ENCODE measurements around the gene ATRIP. TPM values are rescaled to one million over a fixed set of nuclear protein-coding genes. Genes with fewer than 3 reads are reported as not detected.

The ATRIP gene
- total RNA-seq, 3 donors from 2014 or later: 8.2 to 8.6 (median 8.2) TPM

- TF ChIP-seq CTCF (IDR thresholded peaks at IDR 0.05) (no peak), POLR2AphosphoS5 (IDR thresholded peaks at IDR 0.05) (no peak), POLR2A (IDR thresholded peaks at IDR 0.05) (no peak)
- no peaks in the 10 kb centered on the region for H3K36me3 ChIP-seq
- intact Hi-C loops (cut with DNase I; ENCODE audit: low total_unique reads): no loop called here
- peak; percentile 27 to 45 for DNase-seq (ENCODE audit: low spot score in 2 of 2)
- H3K9me3 ChIP-seq: no peaks in the 10 kb centered on the region
- H3K27ac ChIP-seq: peak overlapping the region; percentile 90 to 93
- H3K4me3 ChIP-seq: no peak overlapping the region
- H3K27me3 ChIP-seq: no peaks in the 10 kb centered on the region
- peaks cover 4 to 17% of the 10 kb centered on the region in 2 donors for H3K4me1 ChIP-seq
These were observed 41.8 kb upstream of the ATRIP start for GRCh38 chr3:48404440-48405342.

- peak overlapping the region; percentile 11 to 93 for H3K27ac ChIP-seq
- no peak overlapping the region for H3K4me3 ChIP-seq
- peaks cover under 1% of the 10 kb centered on the region for H3K36me3 ChIP-seq
- intact Hi-C loops (cut with DNase I; ENCODE audit: low total_unique reads): no loop called here
- no peak for TF ChIP-seq POLR2A (IDR thresholded peaks at IDR 0.05)
- TF ChIP-seq CTCF (IDR thresholded peaks at IDR 0.05): no peak
- TF ChIP-seq POLR2AphosphoS5 (IDR thresholded peaks at IDR 0.05): no peak
- H3K27me3 ChIP-seq: no peaks in the 10 kb centered on the region
- peaks cover 4 to 17% of the 10 kb centered on the region in 2 donors for H3K4me1 ChIP-seq
- DNase-seq (ENCODE audit: low spot score in 2 of 2): peak; percentile 45 to 50
- H3K9me3 ChIP-seq: no peaks in the 10 kb centered on the region
These were observed 41.1 kb upstream of the ATRIP start for GRCh38 chr3:48405343-48405881.

GRCh38 chr3:48405971-48406370 lies 40.6 kb upstream of the ATRIP start:
- peak overlapping the region; percentile 11 to 93 for H3K27ac ChIP-seq
- TF ChIP-seq POLR2A (IDR thresholded peaks at IDR 0.05): no peak
- no peak for TF ChIP-seq CTCF (IDR thresholded peaks at IDR 0.05)
- no peak for TF ChIP-seq POLR2AphosphoS5 (IDR thresholded peaks at IDR 0.05)
- H3K4me3 ChIP-seq: no peak overlapping the region
- H3K36me3 ChIP-seq: peaks cover 6% of the 10 kb centered on the region
- no peaks in the 10 kb centered on the region for H3K27me3 ChIP-seq
- H3K4me1 ChIP-seq: peaks cover 4 to 17% of the 10 kb centered on the region in 2 donors
- H3K9me3 ChIP-seq: no peaks in the 10 kb centered on the region
- intact Hi-C loops (cut with DNase I; ENCODE audit: low total_unique reads): no loop called here
- DNase-seq (ENCODE audit: low spot score in 2 of 2): peak; percentile 14 to 16

- Histone ChIP-seq H3K36me3 (peaks cover 10% of the 10 kb centered on the region), H3K9me3 (no peaks in the 10 kb centered on the region), H3K27me3 (no peaks in the 10 kb centered on the region), H3K4me1 (peaks cover 4 to 12% of the 10 kb centered on the region in 2 donors), H3K27ac (peak overlapping the region; percentile 3 to 25), H3K4me3 (no peak overlapping the region)
- peak; percentile 15 to 34 for DNase-seq (ENCODE audit: low spot score in 2 of 2)
- intact Hi-C loops (cut with DNase I; ENCODE audit: low total_unique reads): no loop called here
- TF ChIP-seq POLR2A (IDR thresholded peaks at IDR 0.05) (no peak), CTCF (IDR thresholded peaks at IDR 0.05) (no peak), POLR2AphosphoS5 (IDR thresholded peaks at IDR 0.05) (no peak)
These were observed 39.8 kb upstream of the ATRIP start for GRCh38 chr3:48406443-48407431.

Measured in breast epithelium (tissue), 4 donors.